ENCODE data around the gene EIF4E3. TPM values are rescaled to one million over a fixed set of nuclear protein-coding genes. Genes with fewer than 3 reads are reported as not detected.

EIF4E3 gene
- total and polyA plus RNA-seq, 12 donors = 2.3 to 16.1 (median 10.6) TPM

DNA sequence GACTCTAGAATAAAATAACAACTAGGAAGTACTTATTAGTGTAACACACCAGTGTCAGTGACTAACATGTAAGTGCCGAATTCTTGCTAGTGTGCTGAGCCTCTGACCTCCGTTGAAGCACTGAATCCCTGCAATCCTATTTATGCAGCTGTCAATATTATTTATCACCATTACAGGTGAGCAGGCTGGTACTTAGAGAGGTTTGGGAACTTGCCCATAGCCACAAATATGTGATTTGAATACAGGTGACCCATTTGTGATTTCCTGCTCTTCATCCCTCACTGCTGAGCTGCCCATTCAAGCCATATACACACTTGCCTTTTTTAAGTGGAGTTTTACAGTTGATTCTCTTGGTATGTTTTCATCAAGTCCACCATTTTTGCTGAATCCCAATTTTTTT is 12.2 kb downstream of the EIF4E3 start:
- H3K4me3 ChIP-seq = no peak overlapping the region
- intact Hi-C loops (cut with DNase I) = no loop called here
- no peaks in the 10 kb centered on the region for H3K27me3 ChIP-seq
- no peaks in the 10 kb centered on the region for H3K36me3 ChIP-seq (replicated peaks in 1 of 2)
- H3K9me3 ChIP-seq (replicated peaks in 1 of 3) = no peaks in the 10 kb centered on the region
- H3K27ac ChIP-seq = no peak overlapping the region
- H3K4me1 ChIP-seq (replicated peaks in 1 of 2) = no peaks in the 10 kb centered on the region
- TF ChIP-seq, protein P1, sequence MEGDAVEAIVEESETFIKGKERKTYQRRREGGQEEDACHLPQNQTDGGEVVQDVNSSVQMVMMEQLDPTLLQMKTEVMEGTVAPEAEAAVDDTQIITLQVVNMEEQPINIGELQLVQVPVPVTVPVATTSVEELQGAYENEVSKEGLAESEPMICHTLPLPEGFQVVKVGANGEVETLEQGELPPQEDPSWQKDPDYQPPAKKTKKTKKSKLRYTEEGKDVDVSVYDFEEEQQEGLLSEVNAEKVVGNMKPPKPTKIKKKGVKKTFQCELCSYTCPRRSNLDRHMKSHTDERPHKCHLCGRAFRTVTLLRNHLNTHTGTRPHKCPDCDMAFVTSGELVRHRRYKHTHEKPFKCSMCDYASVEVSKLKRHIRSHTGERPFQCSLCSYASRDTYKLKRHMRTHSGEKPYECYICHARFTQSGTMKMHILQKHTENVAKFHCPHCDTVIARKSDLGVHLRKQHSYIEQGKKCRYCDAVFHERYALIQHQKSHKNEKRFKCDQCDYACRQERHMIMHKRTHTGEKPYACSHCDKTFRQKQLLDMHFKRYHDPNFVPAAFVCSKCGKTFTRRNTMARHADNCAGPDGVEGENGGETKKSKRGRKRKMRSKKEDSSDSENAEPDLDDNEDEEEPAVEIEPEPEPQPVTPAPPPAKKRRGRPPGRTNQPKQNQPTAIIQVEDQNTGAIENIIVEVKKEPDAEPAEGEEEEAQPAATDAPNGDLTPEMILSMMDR (IDR thresholded peaks at IDR 0.05) = no peak
- no peak for TF ChIP-seq POLR2A (IDR thresholded peaks at IDR 0.05)
- no peak for DNase-seq
- WGBS, 4 donors = 89 to 100% (median 95%) methylated on average over 2 of the region's 2 CpGs

DNA sequence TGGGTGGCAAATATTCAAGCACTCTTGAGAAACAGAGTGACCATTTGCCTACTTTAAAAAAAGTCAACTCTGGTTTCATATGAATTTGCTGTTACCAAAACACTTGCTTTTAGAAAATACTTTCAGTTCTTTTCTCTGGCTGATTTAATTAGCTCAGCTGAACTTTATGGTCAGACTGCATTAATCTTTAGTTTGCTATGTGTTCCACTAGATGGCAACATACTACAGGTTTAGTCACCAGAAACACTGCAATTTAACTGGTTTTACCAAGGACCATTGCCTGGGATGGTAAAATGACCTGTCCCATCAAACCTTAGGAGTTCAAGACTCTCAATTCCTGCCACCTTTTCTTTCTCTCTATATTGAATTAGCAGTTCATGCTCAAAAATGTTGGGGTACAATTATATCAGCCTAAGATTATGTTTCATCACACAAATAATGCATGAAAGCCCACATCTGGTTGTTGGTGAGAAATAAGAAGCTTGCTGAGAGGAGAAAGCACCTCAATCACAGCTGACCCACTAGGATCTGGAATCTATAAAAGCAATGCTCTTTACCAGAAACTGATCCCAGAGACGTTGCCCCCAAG is 14.2 kb downstream of the EIF4E3 start:
- Histone ChIP-seq H3K36me3 (replicated peaks in 1 of 2) (no peaks in the 10 kb centered on the region), H3K27ac (no peak overlapping the region), H3K4me3 (no peak overlapping the region), H3K4me1 (replicated peaks in 1 of 2) (no peaks in the 10 kb centered on the region), H3K9me3 (replicated peaks in 1 of 3) (no peaks in the 10 kb centered on the region), H3K27me3 (no peaks in the 10 kb centered on the region)
- DNase-seq = no peak
- intact Hi-C loops (cut with DNase I) = no loop called here
- TF ChIP-seq, protein P1 (IDR thresholded peaks at IDR 0.05) = peak; percentile 44 to 74 (median 72)
- no peak for TF ChIP-seq POLR2A (IDR thresholded peaks at IDR 0.05)
- 9 to 29% (median 19%) methylated on average over 1 of the region's 1 CpG for WGBS, 4 donors

DNA sequence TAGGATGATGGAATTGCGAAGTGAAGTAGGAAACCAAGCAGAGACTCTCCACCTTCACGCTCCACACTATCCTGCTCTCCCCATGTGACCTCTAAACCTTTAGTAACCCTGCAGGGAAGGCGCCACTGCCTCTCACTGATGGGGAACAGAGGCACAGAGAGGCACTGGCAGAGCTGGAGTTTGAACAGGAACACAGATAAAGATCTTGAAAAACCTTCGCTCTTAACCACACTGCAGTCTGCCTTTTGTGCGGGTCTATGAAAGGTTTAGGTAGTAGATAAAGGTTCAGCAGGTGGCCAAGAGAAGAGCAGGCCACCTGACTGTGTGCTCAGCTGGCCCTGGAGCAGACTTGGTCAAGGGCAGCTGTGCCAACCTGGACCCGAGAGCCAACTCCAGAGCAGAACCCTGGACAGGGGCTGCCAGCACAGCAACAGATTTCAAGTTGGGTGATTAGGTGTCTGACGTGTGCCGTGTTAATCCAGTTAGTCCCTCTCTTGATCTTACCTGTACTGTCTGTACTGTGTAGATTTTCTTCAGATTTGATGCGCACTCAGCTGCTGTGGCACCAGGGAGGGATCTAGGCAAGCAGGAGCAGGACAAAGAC is 15.2 kb downstream of the EIF4E3 start:
- Histone ChIP-seq H3K36me3 (replicated peaks in 1 of 2) (no peaks in the 10 kb centered on the region), H3K4me1 (replicated peaks in 1 of 2) (no peaks in the 10 kb centered on the region), H3K27ac (no peak overlapping the region), H3K4me3 (no peak overlapping the region), H3K27me3 (no peaks in the 10 kb centered on the region), H3K9me3 (replicated peaks in 1 of 3) (no peaks in the 10 kb centered on the region)
- intact Hi-C loops (cut with DNase I) = no loop called here
- no peak for TF ChIP-seq POLR2A (IDR thresholded peaks at IDR 0.05)
- TF ChIP-seq, protein P1 (IDR thresholded peaks at IDR 0.05) = no peak
- no peak for DNase-seq
- 90 to 92% (median 91%) methylated on average over 9 of the region's 9 CpGs for WGBS, 4 donors

DNA sequence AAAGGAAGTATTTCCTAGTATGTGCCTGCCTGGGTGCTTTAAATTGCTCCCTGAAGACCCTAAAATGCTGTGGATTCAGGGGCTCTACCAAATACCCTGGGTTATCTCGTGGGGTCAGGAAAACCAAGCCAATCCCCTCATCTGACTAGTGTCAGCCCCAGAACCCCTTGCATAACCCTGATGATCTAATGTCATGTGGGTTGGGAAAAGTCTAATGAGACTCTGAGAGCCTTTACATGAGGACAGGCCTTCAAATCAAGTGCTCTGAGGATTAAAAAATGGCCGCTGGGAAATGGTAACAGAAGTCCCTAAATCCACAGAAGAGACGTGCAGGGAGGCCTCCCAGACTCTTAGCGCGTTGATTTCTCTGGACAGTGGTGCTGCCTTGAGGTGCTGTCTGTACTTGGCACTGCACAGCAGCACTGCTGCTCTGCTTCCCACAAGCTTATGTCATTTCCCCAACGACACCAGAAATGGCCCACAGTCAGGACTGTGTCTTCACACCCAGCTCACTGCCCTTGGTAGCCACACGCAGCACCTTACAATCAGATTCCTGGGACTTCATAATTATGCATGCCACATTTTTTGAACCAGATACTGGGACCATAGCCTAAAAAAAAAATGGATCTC is 16.6 kb downstream of the EIF4E3 start:
- Histone ChIP-seq H3K36me3 (replicated peaks in 1 of 2) (no peaks in the 10 kb centered on the region), H3K4me1 (replicated peaks in 1 of 2) (peaks cover 0 to 5% of the 10 kb centered on the region in 2 donors), H3K9me3 (replicated peaks in 1 of 3) (no peaks in the 10 kb centered on the region), H3K4me3 (no peak overlapping the region), H3K27me3 (no peaks in the 10 kb centered on the region), H3K27ac (no peak overlapping the region)
- 77 to 93% (median 78%) methylated on average over 5 to 7 of the region's 7 CpGs for WGBS, 4 donors
- intact Hi-C loops (cut with DNase I) = no loop called here
- DNase-seq = no peak
- TF ChIP-seq, protein P1 (IDR thresholded peaks at IDR 0.05) = no peak
- TF ChIP-seq POLR2A (IDR thresholded peaks at IDR 0.05) = no peak
